Suprapubic skin (tissue), 4 donors: Measurements from ENCODE around the gene TGFB1I1.

Experiments
- EP300 ChIP-seq: sonication (generic); formaldehyde crosslinking; IDR thresholded peaks from one replicate; pipeline ENCODE4 v1.6.1; 2017; ENCODE audit warnings: antibody characterized with exemption
- POLR2A ChIP-seq, 2 donors: fragments of 450-650 bp; IDR thresholded peaks; one replicate each; pipeline ENCODE4 v1.6.1; 2017; ENCODE audit warnings: antibody characterized with exemption in 2 of 2, mild to moderate bottlenecking in 2 of 2, moderate library complexity in 2 of 2
- POLR2AphosphoS5 ChIP-seq, 3 donors: sonication (generic); formaldehyde crosslinking; IDR thresholded peaks; one replicate each; pipeline ENCODE4 v1.6.1; 2017; ENCODE audit warnings: antibody characterized with exemption in 3 of 3
- TF ChIP-seq, protein P1 (sequence below), 2 donors: fragments of 200-600 bp in 1 of 2; fragments of 450-650 bp in 1 of 2; sonication (generic) in 1 of 2; IDR thresholded peaks; one replicate each; pipeline ENCODE4 v1.5.1; 2016 to 2019; ENCODE audit warnings: antibody characterized with exemption in 2 of 2, mild to moderate bottlenecking in 1 of 2, moderate library complexity in 1 of 2

DNA sequence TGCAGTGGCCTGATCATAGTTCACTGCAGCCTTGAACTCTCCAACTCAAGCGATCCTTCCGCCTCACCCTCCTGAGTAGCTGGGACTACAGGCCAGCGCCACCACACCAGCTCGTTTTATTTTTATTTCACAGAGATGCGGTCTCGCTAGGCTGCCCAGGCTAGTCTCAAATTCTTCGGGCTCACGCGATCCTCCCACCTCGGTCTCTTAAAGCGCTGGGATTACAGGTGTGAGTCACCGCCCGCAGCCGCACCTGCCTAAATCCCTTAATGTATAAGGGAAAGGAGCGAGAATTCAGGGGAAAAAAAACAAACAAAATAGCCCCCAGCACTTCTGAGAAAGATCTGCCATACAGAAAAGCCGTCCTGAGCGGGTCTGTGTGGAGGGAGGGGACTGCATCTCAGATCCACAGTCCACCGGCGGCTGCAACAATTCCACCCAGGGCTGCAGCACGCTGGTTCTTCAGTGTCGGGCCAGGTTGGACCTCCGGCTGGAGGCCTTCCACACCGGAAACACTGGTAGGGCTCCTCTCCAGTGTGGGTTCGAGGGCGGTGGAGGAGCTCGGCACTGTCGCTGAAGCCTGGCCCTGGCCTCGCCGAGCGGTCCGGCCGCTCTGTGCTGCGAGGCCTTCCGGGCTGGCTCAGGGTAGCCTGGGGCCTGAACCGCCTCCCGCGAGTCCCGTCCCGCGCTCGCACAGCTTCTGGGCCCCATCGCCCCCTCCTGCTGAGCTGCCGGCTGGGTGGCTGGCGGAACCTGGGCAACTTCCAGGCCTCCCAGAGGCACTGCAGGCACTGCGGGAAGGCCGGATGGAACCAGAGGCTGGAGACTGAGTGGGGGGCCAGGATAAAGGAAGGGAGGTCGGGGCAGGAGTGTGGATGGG is 36.4 kb upstream of the TGFB1I1 start:
- TF ChIP-seq EP300: no peak
- TF ChIP-seq POLR2A (IDR thresholded peaks at IDR 0.05): no peak
- TF ChIP-seq, protein P1, sequence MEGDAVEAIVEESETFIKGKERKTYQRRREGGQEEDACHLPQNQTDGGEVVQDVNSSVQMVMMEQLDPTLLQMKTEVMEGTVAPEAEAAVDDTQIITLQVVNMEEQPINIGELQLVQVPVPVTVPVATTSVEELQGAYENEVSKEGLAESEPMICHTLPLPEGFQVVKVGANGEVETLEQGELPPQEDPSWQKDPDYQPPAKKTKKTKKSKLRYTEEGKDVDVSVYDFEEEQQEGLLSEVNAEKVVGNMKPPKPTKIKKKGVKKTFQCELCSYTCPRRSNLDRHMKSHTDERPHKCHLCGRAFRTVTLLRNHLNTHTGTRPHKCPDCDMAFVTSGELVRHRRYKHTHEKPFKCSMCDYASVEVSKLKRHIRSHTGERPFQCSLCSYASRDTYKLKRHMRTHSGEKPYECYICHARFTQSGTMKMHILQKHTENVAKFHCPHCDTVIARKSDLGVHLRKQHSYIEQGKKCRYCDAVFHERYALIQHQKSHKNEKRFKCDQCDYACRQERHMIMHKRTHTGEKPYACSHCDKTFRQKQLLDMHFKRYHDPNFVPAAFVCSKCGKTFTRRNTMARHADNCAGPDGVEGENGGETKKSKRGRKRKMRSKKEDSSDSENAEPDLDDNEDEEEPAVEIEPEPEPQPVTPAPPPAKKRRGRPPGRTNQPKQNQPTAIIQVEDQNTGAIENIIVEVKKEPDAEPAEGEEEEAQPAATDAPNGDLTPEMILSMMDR (IDR thresholded peaks at IDR 0.05): no peak
- TF ChIP-seq POLR2AphosphoS5 (IDR thresholded peaks at IDR 0.05): no peak
